ENCODE results near the gene FHOD3.

Gene FHOD3

GRCh38 chr18:36321658-36322407, 24.3 kb downstream of the FHOD3 start:
- DNase-seq (ENCODE audit: low read depth in 3 of 3, low spot score in 1 of 3): no peak

- DNase-seq (ENCODE audit: low read depth in 3 of 3, low spot score in 1 of 3): no peak
These were observed 24.9 kb downstream of the FHOD3 start for GRCh38 chr18:36322408-36322728.

DNA sequence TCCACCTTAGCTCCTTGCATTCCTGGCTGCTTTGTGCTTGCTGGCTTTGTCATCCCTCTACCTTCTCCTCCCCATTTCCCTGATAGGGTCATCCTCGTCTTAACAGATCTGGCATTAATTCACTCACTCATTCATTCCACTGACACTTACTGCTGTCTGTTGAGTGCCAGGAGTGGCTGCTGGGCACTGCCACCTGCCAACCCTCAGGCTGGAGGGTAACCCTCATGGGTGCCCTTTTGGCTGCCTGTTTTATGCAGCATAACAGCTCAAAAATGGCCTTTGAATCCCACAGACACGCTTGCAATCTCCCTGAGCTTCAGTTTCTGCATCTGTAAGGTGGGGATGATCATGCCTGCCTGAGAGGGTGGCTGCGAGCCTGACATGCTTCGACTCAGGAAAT, 25.2 kb downstream of the FHOD3 start:
- no peak for DNase-seq (ENCODE audit: low read depth in 3 of 3, low spot score in 1 of 3)

DNA sequence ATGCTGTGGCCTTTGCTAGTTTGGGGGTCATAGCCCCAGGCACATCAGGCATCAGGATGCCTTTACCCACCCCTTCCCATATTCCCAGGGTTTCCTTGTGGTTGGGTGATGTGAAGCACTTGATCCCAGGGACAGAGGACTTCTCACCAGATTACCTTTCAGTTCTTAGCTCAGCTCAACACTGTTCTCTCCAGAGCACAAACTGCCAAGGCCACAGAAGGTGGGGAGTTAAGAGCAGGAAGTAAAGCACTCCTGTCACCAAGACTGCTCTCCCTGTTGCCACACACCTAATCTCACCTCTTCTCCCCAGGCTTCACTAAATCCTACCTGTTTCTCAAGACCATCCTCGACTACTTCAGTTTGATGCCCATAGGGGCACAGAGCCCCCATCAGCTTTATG, 25.9 kb downstream of the FHOD3 start:
- no peak for DNase-seq (ENCODE audit: low read depth in 3 of 3, low spot score in 1 of 3)

GRCh38 chr18:36325846-36326245, 28.3 kb downstream of the FHOD3 start:
- DNase-seq (ENCODE audit: low read depth in 3 of 3, low spot score in 1 of 3): no peak

DNA sequence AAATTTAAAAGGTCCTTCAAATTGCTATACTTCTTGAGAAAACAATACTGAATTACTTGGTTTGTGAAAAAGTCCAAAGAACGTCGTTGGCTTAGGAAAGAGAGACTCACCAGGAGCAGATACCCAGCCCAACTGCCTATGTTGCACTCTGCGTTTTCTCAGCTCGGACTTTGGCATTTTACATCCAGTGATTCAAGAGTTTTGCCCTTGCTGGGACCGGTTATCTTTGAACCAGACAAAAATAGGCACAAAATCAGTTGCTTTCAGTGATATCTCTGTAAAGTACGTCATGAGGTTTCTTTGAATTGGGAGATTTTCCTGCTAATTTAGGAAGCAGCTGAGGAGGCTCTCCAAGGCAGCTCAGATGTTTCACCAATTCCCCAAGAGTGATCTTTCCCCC, 29.3 kb downstream of the FHOD3 start:
- DNase-seq (ENCODE audit: low read depth in 3 of 3, low spot score in 1 of 3): no peak

DNA sequence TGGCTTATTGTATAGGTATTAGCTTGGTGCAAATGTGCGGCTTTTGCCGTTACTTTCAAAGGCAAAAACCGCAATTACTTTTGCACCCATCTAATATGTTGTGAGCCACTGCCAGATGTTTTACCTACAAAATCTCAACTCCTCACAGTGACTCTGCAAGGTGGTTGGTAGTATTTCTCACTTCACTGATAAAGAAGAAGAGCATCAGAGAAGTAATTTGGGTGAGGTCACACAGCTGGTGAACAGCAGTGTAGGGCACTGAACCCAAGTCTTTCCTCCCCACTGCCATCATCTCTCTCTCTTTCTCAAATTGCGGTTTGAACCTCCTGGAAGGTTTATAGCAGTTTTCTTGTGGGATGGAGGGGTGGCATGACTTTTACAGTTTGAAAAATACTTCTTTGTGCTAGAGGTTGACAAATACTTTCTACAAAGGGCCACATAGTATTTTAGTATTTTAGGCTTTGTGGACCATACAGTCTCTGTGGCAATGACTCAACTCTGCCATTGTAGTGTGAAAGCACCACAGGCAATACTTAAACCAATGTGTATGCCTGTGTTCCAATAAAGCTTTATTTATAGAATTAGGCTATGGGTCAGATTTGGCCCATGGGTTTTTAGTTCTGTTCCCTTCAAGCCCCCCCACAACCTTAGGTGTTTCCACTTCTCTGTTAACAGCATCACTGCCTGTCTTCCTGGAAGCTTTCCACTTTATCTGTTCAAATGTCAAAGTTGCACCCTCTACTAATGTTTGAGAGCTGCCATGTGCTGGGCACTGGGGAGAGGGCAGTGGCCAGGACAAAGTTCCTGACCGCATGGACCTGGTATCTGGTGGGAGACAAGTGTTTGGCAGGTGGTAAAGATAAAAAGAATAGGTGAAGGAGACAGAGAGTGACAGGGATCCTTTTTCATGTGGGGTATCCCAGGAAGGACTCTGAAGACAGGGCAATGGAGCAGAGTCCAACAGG, 30.1 kb downstream of the FHOD3 start:
- no peak for DNase-seq (ENCODE audit: low read depth in 3 of 3, low spot score in 1 of 3)

DNA sequence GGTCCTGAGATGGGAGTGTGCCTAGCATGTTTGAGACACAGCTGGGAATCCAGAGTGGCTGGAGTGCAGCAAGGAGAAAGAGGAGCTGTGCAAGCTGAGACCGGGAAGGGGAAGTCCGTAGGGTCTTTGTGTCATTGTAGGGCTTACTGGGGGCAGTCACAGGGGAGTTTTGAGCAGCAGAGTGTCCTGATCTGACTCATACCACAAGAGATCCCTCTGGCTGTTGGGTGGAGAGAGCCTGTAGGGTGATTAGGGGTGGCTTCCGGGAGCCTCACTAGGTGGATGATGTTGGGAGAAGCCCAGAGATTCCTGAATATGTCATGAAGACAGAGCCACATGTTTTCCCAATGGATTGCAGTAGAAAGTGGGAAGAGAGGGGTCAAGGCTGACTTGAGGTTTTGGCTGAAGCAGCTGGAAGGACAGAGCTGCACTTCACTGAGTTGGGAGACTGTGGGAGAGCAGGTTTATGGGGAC, 30.9 kb downstream of the FHOD3 start:
- DNase-seq (ENCODE audit: low read depth in 3 of 3, low spot score in 1 of 3): no peak

DNA sequence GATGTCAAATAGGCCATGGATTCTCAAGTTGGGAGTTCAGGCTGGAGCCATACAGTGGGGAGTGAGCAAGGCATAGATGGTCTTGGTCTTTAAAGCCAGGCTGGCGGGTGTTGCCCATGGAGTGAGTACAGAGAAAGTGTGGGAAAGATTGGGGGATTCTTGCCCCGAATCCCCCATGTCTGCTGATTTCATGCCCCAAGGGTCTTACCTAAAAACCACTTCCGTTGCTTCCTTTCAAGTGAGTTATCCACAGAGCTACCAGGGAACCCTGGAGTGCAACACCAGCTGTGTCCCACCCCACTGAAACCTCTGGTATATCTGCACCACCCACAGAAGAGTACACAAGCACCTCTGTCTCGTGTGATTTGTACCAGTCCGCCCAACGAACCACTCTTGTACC, 31.4 kb downstream of the FHOD3 start:
- no peak for DNase-seq (ENCODE audit: low read depth in 3 of 3, low spot score in 1 of 3)

- no peak for DNase-seq (ENCODE audit: low read depth in 3 of 3, low spot score in 1 of 3)
These were observed 32.3 kb downstream of the FHOD3 start for GRCh38 chr18:36329684-36330434.

GRCh38 chr18:36330435-36331052, 33.0 kb downstream of the FHOD3 start:
- DNase-seq (ENCODE audit: low read depth in 3 of 3, low spot score in 1 of 3): no peak

DNA sequence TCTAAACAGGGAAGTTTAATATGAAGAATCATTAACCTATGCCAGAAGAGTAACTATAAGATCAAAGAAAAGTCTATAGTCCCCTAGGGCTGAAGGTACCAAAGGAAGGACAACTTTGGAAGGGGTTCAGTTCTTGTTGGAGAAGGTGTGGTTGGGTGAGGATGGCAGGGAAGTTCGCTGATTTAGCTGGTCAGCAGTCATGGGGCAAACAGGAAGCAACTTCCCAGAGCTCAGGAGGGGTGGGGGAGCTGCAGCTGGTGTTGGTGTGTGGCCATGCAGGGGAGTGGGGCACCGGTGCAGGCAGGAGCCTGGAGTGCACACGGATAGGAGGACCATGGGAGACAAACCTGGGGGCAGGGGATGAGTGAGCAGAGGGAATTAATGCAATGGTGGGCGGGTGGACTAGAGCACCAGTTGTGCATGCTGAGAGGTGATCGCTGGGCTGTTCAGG, 34.0 kb downstream of the FHOD3 start:
- no peak for DNase-seq (ENCODE audit: low read depth in 3 of 3, low spot score in 1 of 3)

- DNase-seq (ENCODE audit: low read depth in 3 of 3, low spot score in 1 of 3): no peak
These were observed 35.9 kb downstream of the FHOD3 start for GRCh38 chr18:36333414-36333813.

DNA sequence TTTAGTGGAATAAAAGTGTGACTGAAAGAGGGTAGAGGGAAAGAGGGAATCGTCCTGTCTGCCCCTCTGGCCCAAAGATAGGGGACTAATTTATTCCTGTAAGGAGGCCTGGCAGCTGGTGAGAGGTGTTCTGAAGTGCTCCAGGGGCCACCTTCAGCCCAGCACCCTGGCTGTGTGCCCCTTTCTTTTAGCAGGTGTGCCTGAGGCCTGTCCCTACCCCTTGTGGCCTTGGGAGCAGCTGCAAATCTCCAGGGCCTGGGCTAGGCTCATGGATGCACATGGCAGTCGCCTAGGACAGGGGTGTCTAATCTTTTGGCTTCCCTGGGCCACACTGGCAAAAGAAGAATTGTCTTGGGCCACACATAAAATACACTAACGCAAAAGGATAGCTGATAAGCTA, 37.3 kb downstream of the FHOD3 start:
- DNase-seq (ENCODE audit: low read depth in 3 of 3, low spot score in 1 of 3): no peak

- DNase-seq (ENCODE audit: low read depth in 3 of 3, low spot score in 1 of 3): no peak
These were observed 38.2 kb downstream of the FHOD3 start for GRCh38 chr18:36335476-36336279.

GRCh38 chr18:36337679-36338402, 40.3 kb downstream of the FHOD3 start:
- no peak for DNase-seq (ENCODE audit: low read depth in 3 of 3, low spot score in 1 of 3)

DNA sequence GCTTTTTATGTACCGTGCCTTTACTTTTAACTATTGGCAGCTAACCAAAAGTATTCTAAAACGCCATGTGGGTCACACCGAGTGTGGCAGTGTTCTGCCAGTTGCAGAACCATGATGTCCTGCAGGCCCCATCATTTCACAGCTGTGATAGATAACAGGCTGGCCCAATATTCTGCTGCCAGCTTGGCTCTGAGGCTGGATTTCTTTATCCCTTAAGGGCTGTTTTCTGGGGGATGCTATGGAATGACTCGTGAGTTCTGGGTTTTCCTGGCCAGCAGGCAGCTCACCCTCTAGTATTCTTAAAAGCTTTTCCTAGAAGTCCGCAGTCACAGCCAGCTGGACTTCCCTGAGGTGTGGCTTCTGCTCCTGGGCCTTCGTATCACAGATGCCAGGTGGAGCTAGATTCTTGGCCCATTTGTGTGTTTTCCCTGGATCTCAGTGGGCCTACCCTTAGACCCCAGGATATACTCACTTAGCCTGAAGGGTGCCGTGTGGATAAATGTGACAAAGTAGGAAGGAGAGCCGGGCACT, 41.0 kb downstream of the FHOD3 start:
- no peak for DNase-seq (ENCODE audit: low read depth in 3 of 3, low spot score in 1 of 3)

GRCh38 chr18:36340246-36340645, 42.7 kb downstream of the FHOD3 start:
- DNase-seq (ENCODE audit: low read depth in 3 of 3, low spot score in 1 of 3): no peak

- no peak for DNase-seq (ENCODE audit: low read depth in 3 of 3, low spot score in 1 of 3)
These were observed 44.4 kb downstream of the FHOD3 start for GRCh38 chr18:36341944-36342343.
